Measurements from ENCODE around the gene SRBD1. TPM values are rescaled to one million over a fixed set of nuclear protein-coding genes. Genes with fewer than 3 reads are reported as not detected.
"Not testable (repeated sequence)": the region's sequence is repeated elsewhere in the genome, so short reads cannot be mapped to it uniquely, and the experiment has no call there.

Gene SRBD1
- total RNA-seq, 1 experiment from 2014 or later, result 22.8 TPM

DNA sequence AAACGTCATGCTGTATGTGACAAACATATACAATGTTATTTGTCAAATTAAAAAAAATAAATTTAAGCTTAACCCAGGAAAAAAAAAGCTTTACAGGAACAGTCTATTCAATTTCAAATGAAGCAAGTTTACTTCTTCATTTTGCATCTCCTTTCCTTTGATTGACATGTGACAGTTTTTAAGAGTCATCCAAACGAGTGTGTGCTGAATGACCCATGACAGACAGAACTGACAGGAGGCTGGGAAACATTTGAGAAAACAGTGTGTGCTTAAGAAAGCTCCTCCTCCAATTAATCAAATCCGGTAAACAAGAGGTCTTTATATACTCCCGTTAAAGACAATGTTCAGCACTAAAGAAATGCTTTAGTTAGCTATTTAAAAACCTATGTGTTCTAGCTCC, 177.7 kb downstream of the SRBD1 start (continued):
- TF ChIP-seq, protein P1, sequence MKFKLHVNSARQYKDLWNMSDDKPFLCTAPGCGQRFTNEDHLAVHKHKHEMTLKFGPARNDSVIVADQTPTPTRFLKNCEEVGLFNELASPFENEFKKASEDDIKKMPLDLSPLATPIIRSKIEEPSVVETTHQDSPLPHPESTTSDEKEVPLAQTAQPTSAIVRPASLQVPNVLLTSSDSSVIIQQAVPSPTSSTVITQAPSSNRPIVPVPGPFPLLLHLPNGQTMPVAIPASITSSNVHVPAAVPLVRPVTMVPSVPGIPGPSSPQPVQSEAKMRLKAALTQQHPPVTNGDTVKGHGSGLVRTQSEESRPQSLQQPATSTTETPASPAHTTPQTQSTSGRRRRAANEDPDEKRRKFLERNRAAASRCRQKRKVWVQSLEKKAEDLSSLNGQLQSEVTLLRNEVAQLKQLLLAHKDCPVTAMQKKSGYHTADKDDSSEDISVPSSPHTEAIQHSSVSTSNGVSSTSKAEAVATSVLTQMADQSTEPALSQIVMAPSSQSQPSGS (CRISPR knock-in tag; IDR thresholded peaks at IDR 0.05; ENCODE audit: borderline replicate concordance, low read depth), result no peak
- TF ChIP-seq TEAD1 (CRISPR knock-in tag; IDR thresholded peaks at IDR 0.05) (no peak), RORB (CRISPR knock-in tag; IDR thresholded peaks at IDR 0.05) (no peak), SMAD4 (CRISPR knock-in tag; IDR thresholded peaks at IDR 0.05) (no peak)
- TF ChIP-seq, protein P2, sequence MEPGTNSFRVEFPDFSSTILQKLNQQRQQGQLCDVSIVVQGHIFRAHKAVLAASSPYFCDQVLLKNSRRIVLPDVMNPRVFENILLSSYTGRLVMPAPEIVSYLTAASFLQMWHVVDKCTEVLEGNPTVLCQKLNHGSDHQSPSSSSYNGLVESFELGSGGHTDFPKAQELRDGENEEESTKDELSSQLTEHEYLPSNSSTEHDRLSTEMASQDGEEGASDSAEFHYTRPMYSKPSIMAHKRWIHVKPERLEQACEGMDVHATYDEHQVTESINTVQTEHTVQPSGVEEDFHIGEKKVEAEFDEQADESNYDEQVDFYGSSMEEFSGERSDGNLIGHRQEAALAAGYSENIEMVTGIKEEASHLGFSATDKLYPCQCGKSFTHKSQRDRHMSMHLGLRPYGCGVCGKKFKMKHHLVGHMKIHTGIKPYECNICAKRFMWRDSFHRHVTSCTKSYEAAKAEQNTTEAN (CRISPR knock-in tag; IDR thresholded peaks at IDR 0.05), result no peak

DNA sequence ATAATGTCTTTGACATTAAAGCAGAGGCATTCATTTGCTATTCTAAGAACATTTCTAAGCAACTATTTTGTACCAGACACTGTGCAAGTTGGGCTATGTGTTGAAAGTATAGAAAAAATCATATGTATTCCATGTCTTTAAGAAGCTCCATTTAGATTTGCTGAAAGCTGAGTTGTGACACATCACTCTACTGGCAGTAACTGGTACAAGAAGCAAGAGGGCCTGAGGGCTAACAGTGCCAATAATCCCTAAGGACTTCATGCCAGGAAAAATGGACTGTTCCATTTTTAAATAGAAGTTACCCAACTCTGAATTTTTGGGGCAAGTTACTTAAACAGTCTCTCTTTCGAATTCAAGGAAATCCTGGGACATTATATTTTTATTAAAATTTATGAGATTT, 178.7 kb downstream of the SRBD1 start:
- H3K27me3 Mint-ChIP-seq (ENCODE audit: low read depth), result no peaks in the 10 kb centered on the region
- no peak overlapping the region for H3K4me3 Mint-ChIP-seq
- ATAC-seq, result no peak
- CTCF ChIA-PET, result no interaction called here
- no peak for TF ChIP-seq JAZF1 (CRISPR knock-in tag; IDR thresholded peaks at IDR 0.05)
- no peak for TF ChIP-seq HMGA2 (CRISPR knock-in tag; IDR thresholded peaks at IDR 0.05)
- no peak for TF ChIP-seq IRF2 (CRISPR knock-in tag; IDR thresholded peaks at IDR 0.05; ENCODE audit: borderline replicate concordance, low read depth)
- H3K36me3 Mint-ChIP-seq, result peaks cover 31% of the 10 kb centered on the region
- no peak overlapping the region for H3K27ac Mint-ChIP-seq
- POLR2A ChIA-PET, result no interaction called here
- no peak for DNase-seq (ENCODE audit: low spot score)
- peaks cover 20% of the 10 kb centered on the region for H3K4me1 Mint-ChIP-seq
- H3K9me3 Mint-ChIP-seq, result peaks cover 30% of the 10 kb centered on the region

DNA sequence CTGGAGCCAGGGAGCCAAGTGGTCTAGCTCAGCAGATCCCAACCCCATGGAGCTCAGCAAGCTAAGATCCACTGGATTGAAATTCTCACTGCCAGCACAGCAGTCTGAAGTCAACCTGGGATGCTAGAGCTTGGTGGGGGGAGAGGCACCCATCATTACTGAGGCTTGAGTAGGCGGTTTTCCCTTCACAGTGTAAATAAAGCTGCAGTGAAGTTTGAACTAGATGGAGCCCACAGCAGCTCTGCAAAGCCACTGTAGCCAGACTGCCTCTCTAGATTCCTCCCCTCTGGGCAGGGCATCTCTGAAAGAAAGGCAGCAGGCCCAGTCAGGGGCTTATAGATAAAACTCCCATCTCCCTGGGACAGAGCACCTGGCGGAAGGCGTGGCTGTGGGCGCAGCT, 185.0 kb downstream of the SRBD1 start:
- H3K4me3 Mint-ChIP-seq; DNase-seq (ENCODE audit: low spot score); H3K27ac Mint-ChIP-seq; H3K27me3 Mint-ChIP-seq (ENCODE audit: low read depth); ATAC-seq; H3K4me1 Mint-ChIP-seq; POLR2A ChIA-PET; CTCF ChIA-PET: not testable (repeated sequence)
- Mint-ChIP-seq H3K9me3 (peaks cover 17% of the 10 kb centered on the region), H3K36me3 (peaks cover 22% of the 10 kb centered on the region)

DNA sequence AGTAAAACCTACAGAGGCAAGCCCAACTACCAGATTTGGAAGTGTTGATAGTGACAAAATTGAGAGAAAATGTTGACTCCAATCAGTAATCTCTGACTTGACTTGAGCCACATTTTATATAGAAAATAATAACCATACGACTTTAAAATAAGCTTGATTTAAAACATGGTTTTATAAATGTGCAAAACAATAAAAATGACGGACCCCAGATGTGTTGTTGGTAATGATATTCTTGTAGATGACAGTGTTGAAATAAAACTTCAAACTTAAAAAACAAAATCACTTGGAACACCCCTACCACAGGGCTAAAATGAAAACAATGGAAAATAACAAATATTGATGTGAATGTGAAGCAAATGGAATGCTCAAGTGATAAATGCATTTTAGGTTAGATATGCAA, 188.1 kb downstream of the SRBD1 start:
- H3K9me3 Mint-ChIP-seq, result peaks cover 3% of the 10 kb centered on the region; the same call in 1 of the 2 replicates
- no peaks in the 10 kb centered on the region for H3K27me3 Mint-ChIP-seq (ENCODE audit: low read depth)
- H3K36me3 Mint-ChIP-seq, result peaks cover 14% of the 10 kb centered on the region
- H3K4me1 Mint-ChIP-seq, result peaks cover 13% of the 10 kb centered on the region
- DNase-seq (ENCODE audit: low spot score) (no peak), ATAC-seq (no peak)
- no peak overlapping the region for H3K27ac Mint-ChIP-seq
- ChIA-PET CTCF (no interaction called here), POLR2A (no interaction called here)
- TF ChIP-seq GRHL2 (CRISPR knock-in tag; IDR thresholded peaks at IDR 0.05; ENCODE audit: insufficient replicate concordance, severe bottlenecking) (no peak), HMGA2 (CRISPR knock-in tag; IDR thresholded peaks at IDR 0.05) (no peak), RELA (CRISPR knock-in tag; IDR thresholded peaks at IDR 0.05; ENCODE audit: borderline replicate concordance) (no peak), ZNF219 (CRISPR knock-in tag; IDR thresholded peaks at IDR 0.05; ENCODE audit: borderline replicate concordance) (no peak)
- TF ChIP-seq, protein P3, sequence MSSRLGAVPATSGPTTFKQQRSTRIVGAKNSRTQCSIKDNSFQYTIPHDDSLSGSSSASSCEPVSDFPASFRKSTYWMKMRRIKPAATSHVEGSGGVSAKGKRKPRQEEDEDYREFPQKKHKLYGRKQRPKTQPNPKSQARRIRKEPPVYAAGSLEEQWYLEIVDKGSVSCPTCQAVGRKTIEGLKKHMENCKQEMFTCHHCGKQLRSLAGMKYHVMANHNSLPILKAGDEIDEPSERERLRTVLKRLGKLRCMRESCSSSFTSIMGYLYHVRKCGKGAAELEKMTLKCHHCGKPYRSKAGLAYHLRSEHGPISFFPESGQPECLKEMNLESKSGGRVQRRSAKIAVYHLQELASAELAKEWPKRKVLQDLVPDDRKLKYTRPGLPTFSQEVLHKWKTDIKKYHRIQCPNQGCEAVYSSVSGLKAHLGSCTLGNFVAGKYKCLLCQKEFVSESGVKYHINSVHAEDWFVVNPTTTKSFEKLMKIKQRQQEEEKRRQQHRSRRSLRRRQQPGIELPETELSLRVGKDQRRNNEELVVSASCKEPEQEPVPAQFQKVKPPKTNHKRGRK (CRISPR knock-in tag; IDR thresholded peaks at IDR 0.05; ENCODE audit: borderline replicate concordance), result no peak
- H3K4me3 Mint-ChIP-seq, result no peak overlapping the region

DNA sequence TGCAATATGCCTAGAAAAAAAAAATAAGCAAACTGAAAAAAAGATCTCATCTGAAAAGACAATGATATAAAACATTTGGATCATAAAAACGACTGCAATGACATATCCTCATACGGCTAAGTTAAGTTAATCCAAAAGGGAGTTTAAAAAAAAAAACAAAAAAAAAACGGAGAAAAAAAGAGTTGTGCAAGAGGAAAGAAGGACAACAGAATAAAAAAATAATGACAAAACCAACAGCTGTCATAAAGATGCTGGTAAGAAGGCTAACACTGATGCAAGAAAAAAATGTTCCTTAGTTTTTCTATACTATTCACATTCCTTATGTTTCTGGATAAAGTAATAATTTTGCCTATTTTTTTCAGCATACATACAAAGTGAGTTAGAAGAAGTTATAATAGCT, 192.5 kb downstream of the SRBD1 start:
- peak overlapping the region; percentile 9; the same call in 1 of the 2 replicates for H3K27ac Mint-ChIP-seq
- TF ChIP-seq, protein P4, sequence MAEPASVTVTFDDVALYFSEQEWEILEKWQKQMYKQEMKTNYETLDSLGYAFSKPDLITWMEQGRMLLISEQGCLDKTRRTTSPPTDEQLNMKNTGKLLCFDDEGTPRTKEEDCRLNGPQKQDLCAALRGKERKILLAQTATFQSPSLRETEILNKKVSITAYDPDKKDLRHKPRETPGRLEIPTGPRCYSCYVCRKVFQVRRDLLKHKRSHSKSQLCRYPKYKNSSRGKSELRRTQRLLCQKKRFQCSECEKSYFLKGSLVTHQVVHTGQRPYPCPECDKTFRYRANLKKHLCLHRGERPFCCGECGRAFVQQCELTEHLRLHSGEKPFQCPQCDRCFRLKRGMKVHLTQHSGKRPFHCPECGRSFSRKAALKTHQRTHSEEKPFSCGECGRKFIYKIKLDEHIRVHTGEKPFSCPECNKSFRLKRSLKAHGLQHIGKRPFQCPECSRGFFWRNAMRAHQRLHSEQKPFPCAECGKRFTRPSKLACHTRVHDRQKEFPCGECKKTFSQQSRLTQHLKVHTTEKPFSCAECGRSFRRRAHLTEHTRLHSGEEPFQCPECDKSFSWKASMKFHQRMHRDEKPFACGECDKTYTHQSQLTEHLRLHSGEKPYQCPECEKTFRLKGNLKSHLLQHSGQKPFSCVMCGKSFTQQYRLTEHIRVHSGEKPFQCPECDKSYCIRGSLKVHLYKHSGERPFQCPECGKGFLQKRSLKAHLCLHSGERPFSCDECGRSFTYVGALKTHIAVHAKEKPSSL (CRISPR knock-in tag; conservative IDR thresholded peaks at IDR 0.05), result no peak
- TF ChIP-seq, protein P5, sequence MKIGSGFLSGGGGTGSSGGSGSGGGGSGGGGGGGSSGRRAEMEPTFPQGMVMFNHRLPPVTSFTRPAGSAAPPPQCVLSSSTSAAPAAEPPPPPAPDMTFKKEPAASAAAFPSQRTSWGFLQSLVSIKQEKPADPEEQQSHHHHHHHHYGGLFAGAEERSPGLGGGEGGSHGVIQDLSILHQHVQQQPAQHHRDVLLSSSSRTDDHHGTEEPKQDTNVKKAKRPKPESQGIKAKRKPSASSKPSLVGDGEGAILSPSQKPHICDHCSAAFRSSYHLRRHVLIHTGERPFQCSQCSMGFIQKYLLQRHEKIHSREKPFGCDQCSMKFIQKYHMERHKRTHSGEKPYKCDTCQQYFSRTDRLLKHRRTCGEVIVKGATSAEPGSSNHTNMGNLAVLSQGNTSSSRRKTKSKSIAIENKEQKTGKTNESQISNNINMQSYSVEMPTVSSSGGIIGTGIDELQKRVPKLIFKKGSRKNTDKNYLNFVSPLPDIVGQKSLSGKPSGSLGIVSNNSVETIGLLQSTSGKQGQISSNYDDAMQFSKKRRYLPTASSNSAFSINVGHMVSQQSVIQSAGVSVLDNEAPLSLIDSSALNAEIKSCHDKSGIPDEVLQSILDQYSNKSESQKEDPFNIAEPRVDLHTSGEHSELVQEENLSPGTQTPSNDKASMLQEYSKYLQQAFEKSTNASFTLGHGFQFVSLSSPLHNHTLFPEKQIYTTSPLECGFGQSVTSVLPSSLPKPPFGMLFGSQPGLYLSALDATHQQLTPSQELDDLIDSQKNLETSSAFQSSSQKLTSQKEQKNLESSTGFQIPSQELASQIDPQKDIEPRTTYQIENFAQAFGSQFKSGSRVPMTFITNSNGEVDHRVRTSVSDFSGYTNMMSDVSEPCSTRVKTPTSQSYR (CRISPR knock-in tag; IDR thresholded peaks at IDR 0.05), result no peak
- no peak for TF ChIP-seq RORB (CRISPR knock-in tag; IDR thresholded peaks at IDR 0.05)

More for the DNA sequence above, 192.5 kb downstream of the SRBD1 start:
- H3K4me3 Mint-ChIP-seq, result no peak overlapping the region
- POLR2A ChIA-PET, result no interaction called here
- H3K9me3 Mint-ChIP-seq, result no peaks in the 10 kb centered on the region
- ATAC-seq, result no peak
- H3K27me3 Mint-ChIP-seq (ENCODE audit: low read depth), result no peaks in the 10 kb centered on the region
- CTCF ChIA-PET, result no interaction called here
- DNase-seq (ENCODE audit: low spot score), result no peak
- H3K4me1 Mint-ChIP-seq, result peaks cover 20% of the 10 kb centered on the region
- peaks cover 13% of the 10 kb centered on the region for H3K36me3 Mint-ChIP-seq

Measured in WTC11 (cell line).